Effector memory CD4-positive, alpha-beta T cell (primary cell): ENCODE measurements around the gene ADORA1.

ENCODE experiments used
- DNase-seq, 3 donors: peaks; one replicate each; pipeline ENCODE4 v3.0.0-alpha.2; 2020
- H3K27ac ChIP-seq: 2 replicates; pipeline ENCODE4 v1.7.0; 2013; ENCODE audit warnings: mild to moderate bottlenecking, low read length, moderate library complexity; ENCODE audit not compliant: insufficient read depth, poor library complexity, severe bottlenecking
- H3K27me3 ChIP-seq: replicated peaks from 2 replicates; pipeline ENCODE4 v1.7.0; 2013; ENCODE audit warnings: mild to moderate bottlenecking, low read length; ENCODE audit not compliant: insufficient read depth, control insufficient read depth, poor library complexity, severe bottlenecking
- H3K36me3 ChIP-seq: 2 replicates; pipeline ENCODE4 v1.7.0; 2013; ENCODE audit warnings: mild to moderate bottlenecking, low read length, moderate library complexity; ENCODE audit not compliant: control insufficient read depth, insufficient read depth
- H3K4me1 ChIP-seq: 2 replicates; pipeline ENCODE4 v1.7.0; 2013; ENCODE audit warnings: low read length, mild to moderate bottlenecking; ENCODE audit not compliant: control insufficient read depth, insufficient read depth, poor library complexity, severe bottlenecking
- H3K4me3 ChIP-seq: 2 replicates; pipeline ENCODE4 v1.7.0; 2013; ENCODE audit warnings: low read length, low read depth, mild to moderate bottlenecking; ENCODE audit not compliant: insufficient read depth, poor library complexity, severe bottlenecking
- H3K9me3 ChIP-seq: 2 replicates; pipeline ENCODE4 v1.7.0; 2013; ENCODE audit warnings: mild to moderate bottlenecking, low read length, moderate library complexity; ENCODE audit not compliant: control insufficient read depth

The ADORA1 gene

GRCh38 chr1:203186091-203186445 is 58.5 kb downstream of the ADORA1 start:
- H3K27ac ChIP-seq: no peak overlapping the region
- no peaks in the 10 kb centered on the region for H3K27me3 ChIP-seq
- no peak overlapping the region for H3K4me3 ChIP-seq
- no peak for DNase-seq
- no peaks in the 10 kb centered on the region for H3K9me3 ChIP-seq
- H3K4me1 ChIP-seq: no peaks in the 10 kb centered on the region
- no peaks in the 10 kb centered on the region for H3K36me3 ChIP-seq

- no peaks in the 10 kb centered on the region for H3K9me3 ChIP-seq
- H3K27me3 ChIP-seq: no peaks in the 10 kb centered on the region
- H3K4me1 ChIP-seq: no peaks in the 10 kb centered on the region
- DNase-seq: no peak
- H3K27ac ChIP-seq: no peak within 1 kb of the TSS
- no peak within 1 kb of the TSS for H3K4me3 ChIP-seq
- no peaks in the 10 kb centered on the region for H3K36me3 ChIP-seq
These were observed 59.1 kb downstream of the ADORA1 start, which contains the start of gene CHI3L1 for GRCh38 chr1:203186446-203187303. Gene CHI3L1, minus strand, starts transcription at chr1:203186704. Its CDS starts 81 bp downstream, at chr1:203186623.

- no peaks in the 10 kb centered on the region for H3K36me3 ChIP-seq
- no peaks in the 10 kb centered on the region for H3K9me3 ChIP-seq
- H3K4me1 ChIP-seq: no peaks in the 10 kb centered on the region
- no peak overlapping the region for H3K27ac ChIP-seq
- H3K27me3 ChIP-seq: no peaks in the 10 kb centered on the region
- DNase-seq: no peak
- H3K4me3 ChIP-seq: no peak overlapping the region
These were observed 59.8 kb downstream of the ADORA1 start for GRCh38 chr1:203187304-203187685.

GRCh38 chr1:203187689-203188264 is 60.3 kb downstream of the ADORA1 start:
- no peak for DNase-seq
- Histone ChIP-seq H3K4me1 (no peaks in the 10 kb centered on the region), H3K27me3 (no peaks in the 10 kb centered on the region), H3K36me3 (no peaks in the 10 kb centered on the region), H3K4me3 (no peak overlapping the region), H3K9me3 (no peaks in the 10 kb centered on the region), H3K27ac (no peak overlapping the region)

- Histone ChIP-seq H3K27me3 (no peaks in the 10 kb centered on the region), H3K27ac (no peak overlapping the region), H3K4me1 (no peaks in the 10 kb centered on the region), H3K9me3 (no peaks in the 10 kb centered on the region), H3K36me3 (no peaks in the 10 kb centered on the region), H3K4me3 (no peak overlapping the region)
- no peak for DNase-seq
These were observed 61.2 kb downstream of the ADORA1 start for GRCh38 chr1:203188686-203189232.

- Histone ChIP-seq H3K4me1 (no peaks in the 10 kb centered on the region), H3K36me3 (no peaks in the 10 kb centered on the region), H3K27me3 (no peaks in the 10 kb centered on the region), H3K9me3 (no peaks in the 10 kb centered on the region), H3K27ac (no peak overlapping the region), H3K4me3 (no peak overlapping the region)
- DNase-seq: no peak
These were observed 62.4 kb downstream of the ADORA1 start for GRCh38 chr1:203189951-203190352.

- Histone ChIP-seq H3K27ac (no peak overlapping the region), H3K9me3 (no peaks in the 10 kb centered on the region), H3K27me3 (no peaks in the 10 kb centered on the region), H3K4me3 (no peak overlapping the region), H3K4me1 (no peaks in the 10 kb centered on the region), H3K36me3 (no peaks in the 10 kb centered on the region)
- DNase-seq: no peak
These were observed 63.4 kb downstream of the ADORA1 start for GRCh38 chr1:203190949-203191348.

GRCh38 chr1:203196371-203196770 is 68.8 kb downstream of the ADORA1 start:
- Histone ChIP-seq H3K27ac (no peak overlapping the region), H3K27me3 (no peaks in the 10 kb centered on the region), H3K4me3 (no peak overlapping the region), H3K4me1 (no peaks in the 10 kb centered on the region), H3K36me3 (no peaks in the 10 kb centered on the region), H3K9me3 (no peaks in the 10 kb centered on the region)
- DNase-seq: no peak

- H3K27me3 ChIP-seq: no peaks in the 10 kb centered on the region
- DNase-seq: no peak
- H3K4me1 ChIP-seq: no peaks in the 10 kb centered on the region
- no peak overlapping the region for H3K27ac ChIP-seq
- H3K9me3 ChIP-seq: no peaks in the 10 kb centered on the region
- H3K4me3 ChIP-seq: no peak overlapping the region
- H3K36me3 ChIP-seq: no peaks in the 10 kb centered on the region
These were observed 70.1 kb downstream of the ADORA1 start for GRCh38 chr1:203197625-203198024.

- Histone ChIP-seq H3K27me3 (no peaks in the 10 kb centered on the region), H3K4me1 (no peaks in the 10 kb centered on the region), H3K27ac (no peak overlapping the region), H3K36me3 (no peaks in the 10 kb centered on the region), H3K4me3 (no peak overlapping the region), H3K9me3 (no peaks in the 10 kb centered on the region)
- no peak for DNase-seq
These were observed 71.5 kb downstream of the ADORA1 start for GRCh38 chr1:203199002-203199401.
